Epithelial cell of proximal tubule (primary cell): Measurements from ENCODE around the gene PACRG. TPM values are rescaled to one million over a fixed set of nuclear protein-coding genes. Genes with fewer than 3 reads are reported as not detected.

ENCODE experiments used
- DNase-seq: peaks from one replicate; pipeline ENCODE4 v3.0.0-alpha.2; 2011; ENCODE audit warnings: low read depth
- H3K4me3 ChIP-seq: 2 replicates; pipeline ENCODE4 v1.5.1; 2011; ENCODE audit warnings: low read depth, mild to moderate bottlenecking, low read length
- CTCF ChIP-seq: conservative IDR thresholded peaks from 2 replicates; pipeline ENCODE4 v1.5.1; 2012; ENCODE audit warnings: low read depth, mild to moderate bottlenecking, low read length
- total RNA-seq: library from RNA; depleted of rRNA; stranded (reverse); fragments of >200 nt; gene quantifications from 2 replicates; pipeline ENCODE4 v1.2.3, GENCODE V29; 2015

The PACRG gene
- total RNA-seq, 1 donor from 2014 or later: 0.12 TPM

GRCh38 chr6:163288915-163289314 lies 561.1 kb downstream of the PACRG start:
- no peak overlapping the region for H3K4me3 ChIP-seq
- no peak for TF ChIP-seq CTCF
- no peak for DNase-seq

- TF ChIP-seq CTCF: no peak
- H3K4me3 ChIP-seq: no peak overlapping the region
- no peak for DNase-seq
Measured at GRCh38 chr6:163289447-163289846, 561.7 kb downstream of the PACRG start.

DNA sequence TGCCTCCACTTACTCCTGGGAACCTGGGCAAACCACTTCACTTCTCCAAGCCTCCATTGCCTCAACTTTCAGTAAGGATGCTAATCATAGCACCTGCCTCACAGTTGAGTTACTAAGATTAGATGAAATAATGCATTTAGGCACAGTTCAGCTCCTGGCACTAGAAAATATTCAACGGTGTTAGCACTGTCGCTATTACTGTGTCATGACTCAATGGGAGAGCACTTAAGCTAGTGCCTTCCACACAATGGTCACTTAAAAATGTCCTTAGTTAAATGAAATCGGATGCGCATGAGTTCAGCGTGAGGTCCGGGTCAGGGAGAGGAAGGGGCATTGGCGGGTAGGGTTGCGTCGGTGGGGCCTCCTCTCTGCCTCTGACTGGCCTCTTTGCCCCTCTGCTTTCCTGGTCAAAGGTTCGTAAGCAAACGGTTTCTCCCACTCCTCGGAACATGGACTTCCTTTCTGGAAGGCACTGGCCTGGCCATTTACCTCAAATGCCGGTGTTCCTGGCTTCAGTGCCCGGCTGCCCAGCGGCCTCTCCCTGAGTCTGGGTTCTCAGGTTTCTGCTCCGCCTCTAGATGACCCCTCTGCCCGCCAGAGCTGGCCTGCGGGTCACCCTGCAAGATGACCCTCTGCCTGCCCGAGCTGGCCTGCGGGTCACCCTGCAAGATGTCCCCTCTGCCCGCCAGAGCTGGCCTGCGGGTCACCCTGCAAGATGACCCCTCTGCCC lies 562.9 kb downstream of the PACRG start:
- H3K4me3 ChIP-seq: no peak overlapping the region
- TF ChIP-seq CTCF: no peak
- no peak for DNase-seq

- TF ChIP-seq CTCF: no peak
- no peak for DNase-seq
- no peak overlapping the region for H3K4me3 ChIP-seq
Measured at GRCh38 chr6:163291622-163292021, 563.8 kb downstream of the PACRG start.

GRCh38 chr6:163293286-163293685 lies 565.5 kb downstream of the PACRG start:
- TF ChIP-seq CTCF: no peak
- no peak overlapping the region for H3K4me3 ChIP-seq
- DNase-seq: no peak

DNA sequence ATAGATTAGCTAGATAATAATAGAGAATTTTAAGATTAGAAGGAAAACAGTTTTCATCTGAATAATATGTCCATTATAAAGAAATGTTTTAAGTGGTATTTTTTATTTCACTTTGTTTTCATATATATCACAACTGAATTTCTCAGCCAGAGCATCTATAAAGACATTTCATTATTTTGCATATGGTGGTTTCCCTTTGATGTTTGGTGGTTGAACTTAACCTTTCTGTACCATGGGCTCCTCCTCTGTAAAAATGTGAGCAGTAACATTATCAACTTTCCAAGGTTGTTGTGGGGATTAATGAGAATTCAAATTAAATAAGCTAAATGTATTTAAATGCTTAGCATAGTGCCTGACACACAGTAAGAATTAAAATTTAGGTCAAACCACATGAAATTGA lies 567.0 kb downstream of the PACRG start:
- no peak for DNase-seq
- no peak overlapping the region for H3K4me3 ChIP-seq
- no peak for TF ChIP-seq CTCF
